Right ventricle myocardium superior (tissue), 1 donor: ENCODE data around the gene ZFP36L2. TPM values are rescaled to one million over a fixed set of nuclear protein-coding genes. Genes with fewer than 3 reads are reported as not detected.
A peak's percentile ranks its signal among the peaks of the same experiment; 100 is the strongest.

ENCODE experiments used
- ATAC-seq: fragments of 200-7000 bp; cut with Tn5 transposase; one replicate; pipeline ENCODE4 v1.9.1; 2020; ENCODE audit warnings: mild to moderate bottlenecking; ENCODE audit not compliant: poor library complexity
- DNase-seq: peaks from one replicate; pipeline ENCODE4 v3.0.0-alpha.2; 2020
- intact Hi-C: fragments of 100-400 bp; cut with DNase I; formaldehyde crosslinking; loops from one replicate; pipeline ENCODE4 v1.11.2; 2022
- total RNA-seq: library from RNA; stranded (reverse); fragmentation: NEBNext Ultra II Directional; extraction: Animal tissue kit (Norgen Biotek cat#: 25700); gene quantifications from one replicate; pipeline ENCODE4 v1.2.1, GENCODE V29; 2021
- donor health status: DM: no; HTN: yes; CAD: no; lungs with severe emphysema.

The ZFP36L2 gene
- total RNA-seq, 1 donor from 2014 or later = 45.0 TPM

DNA sequence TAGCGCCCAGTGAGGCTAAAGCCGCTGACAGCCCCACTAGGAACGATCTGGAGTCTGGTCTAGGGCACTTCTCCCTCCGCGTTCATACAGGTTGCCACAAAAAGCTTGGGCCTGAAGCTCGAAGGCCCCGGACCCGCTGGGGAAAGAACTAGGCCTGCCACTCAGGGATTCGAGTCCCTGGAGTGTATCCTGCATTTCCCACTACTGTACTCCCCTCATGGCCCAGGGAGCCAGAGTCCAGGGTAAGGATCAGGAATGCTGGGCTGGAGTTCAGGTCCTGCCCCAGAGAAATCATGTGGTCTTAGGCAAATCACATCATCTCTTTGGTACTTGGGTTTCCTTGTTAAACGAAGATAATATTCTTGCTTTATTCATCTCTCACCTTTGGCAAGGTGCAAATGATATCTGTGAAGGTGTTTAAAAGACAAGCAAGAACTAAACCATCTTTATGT, 1.4 kb upstream of the ZFP36L2 start:
- ATAC-seq = no peak
- intact Hi-C loops = loop anchor here (2.0 to 5.0 kb wide), 4 partner anchors 96 to 401 kb away; no protein-coding TSS in a partner anchor
- DNase-seq = no peak

DNA sequence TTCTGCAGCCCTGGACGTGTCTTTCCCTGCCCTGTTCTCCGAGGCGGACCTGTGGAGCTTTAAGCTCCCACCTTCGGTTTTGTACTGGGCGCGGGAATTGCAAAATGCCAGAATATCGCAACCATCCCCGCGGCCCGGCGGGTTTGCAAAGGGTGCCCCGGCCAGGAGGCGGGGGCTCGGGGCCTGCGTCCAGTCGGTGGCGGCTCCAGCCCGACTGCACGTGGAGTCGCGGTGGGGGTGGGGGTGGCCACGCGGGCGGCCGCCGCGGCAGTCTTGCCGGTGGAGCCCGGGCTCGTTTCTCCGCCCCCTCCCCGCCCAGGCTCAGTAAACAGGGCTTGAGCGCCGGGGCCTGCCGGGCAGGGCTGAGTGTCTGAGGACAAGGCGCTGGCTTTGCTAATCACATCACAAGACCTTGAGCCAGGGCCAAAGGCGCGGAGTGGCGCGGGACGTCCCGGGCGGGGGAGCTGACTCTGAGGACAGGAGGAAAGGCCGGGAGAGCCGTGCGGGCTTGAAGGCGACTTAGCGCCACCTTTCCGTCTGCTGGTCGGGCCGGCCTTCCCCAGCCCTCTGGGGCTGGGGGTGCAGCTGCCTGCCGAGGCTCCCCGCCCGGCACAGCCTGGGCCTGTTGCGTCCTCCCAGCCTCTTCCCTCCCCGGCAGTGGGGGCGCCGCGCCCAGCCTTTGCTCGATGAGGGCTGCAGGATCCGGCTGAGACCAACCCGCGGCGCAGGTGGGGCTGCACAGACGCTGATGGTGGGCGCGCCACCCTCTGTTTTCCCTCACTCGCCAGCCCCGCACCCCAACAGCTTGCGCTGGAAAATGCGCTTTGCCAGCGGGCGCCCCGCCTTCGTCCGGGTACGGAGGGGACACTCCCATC, 786 bp upstream of the ZFP36L2 start:
- intact Hi-C loops = loop anchor here (2.0 to 5.0 kb wide), 4 partner anchors 95 to 400 kb away; no protein-coding TSS in a partner anchor
- ATAC-seq (peak; percentile 77), DNase-seq (peak; percentile 97)

DNA sequence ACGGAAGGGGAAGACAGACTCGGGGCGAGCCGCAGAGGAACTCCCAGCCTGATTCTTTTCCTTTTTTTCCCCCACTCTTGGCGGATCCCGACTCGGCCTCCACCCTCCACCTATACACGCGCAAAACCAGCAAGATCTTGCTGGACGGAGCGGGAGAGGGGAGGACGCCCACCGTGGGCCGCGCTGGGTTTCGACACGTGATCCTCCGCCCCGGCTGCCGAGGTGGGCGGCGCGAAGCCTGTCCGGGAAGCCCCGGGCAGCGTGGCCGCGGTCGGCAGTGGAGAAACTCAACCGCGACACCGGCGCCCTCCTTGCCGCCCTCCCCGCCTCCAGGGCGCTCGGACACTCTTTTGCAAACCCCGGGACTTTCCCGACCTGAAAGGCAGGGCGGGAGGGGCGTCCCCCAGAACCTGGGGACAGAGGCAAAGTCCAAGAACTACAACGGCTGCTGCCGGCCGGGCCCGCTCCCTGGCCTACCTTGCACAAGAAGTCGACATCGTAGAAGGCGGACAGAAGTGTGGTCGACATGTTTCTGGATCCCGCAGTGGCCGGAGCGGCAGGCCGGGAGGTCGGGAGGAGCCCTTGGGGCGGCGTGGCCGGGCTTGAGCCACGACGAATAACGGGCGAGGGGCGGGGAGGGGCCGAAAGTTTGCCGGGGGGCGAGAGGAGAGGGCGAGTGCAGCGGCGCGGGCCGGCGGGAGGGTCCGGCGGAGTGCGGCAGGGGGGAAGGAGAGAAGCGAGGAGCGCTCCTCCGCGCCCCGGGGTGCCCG, 433 bp downstream of the ZFP36L2 start:
- ATAC-seq (peak; percentile 16), DNase-seq (peak; percentile 80)
- intact Hi-C loops = loop anchor here (2.0 to 5.0 kb wide), 4 partner anchors 94 to 399 kb away; no protein-coding TSS in a partner anchor

DNA sequence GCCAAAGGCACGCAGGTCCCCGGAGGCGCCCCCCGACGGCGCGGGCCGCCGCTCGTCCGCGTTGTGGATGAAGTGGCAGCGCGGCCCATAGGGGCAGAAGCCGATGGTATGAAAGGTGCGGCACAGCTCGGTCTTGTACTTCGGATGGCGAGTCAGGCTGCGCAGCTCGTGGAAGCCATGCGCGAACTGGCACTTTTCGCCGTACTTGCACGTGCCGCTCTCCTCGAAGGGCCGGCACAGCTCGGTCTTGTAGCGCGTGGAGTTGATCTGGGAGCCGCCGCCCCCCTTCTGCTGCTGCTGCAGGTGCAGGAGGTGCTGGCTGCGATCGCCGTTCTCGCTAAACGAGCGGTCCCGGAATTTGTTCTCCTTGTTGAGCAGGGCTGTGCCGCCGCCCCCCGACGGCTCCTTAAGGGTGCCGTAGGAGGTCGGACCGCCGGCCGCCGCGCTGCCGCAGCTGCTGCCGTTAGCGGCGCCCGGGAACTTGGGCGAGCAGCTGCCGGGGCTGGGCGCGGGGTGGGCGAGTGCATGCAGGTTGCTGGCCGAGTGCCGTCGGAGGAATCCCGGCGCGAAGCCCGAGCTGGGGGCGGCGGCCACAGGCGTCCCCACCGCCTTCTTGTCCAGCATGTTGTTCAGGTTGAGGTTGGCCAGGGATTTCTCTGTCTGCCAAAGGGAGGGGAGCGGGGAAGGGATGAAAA, 1.2 kb downstream of the ZFP36L2 start:
- DNase-seq (peak; percentile 74), ATAC-seq (no peak)
- intact Hi-C loops = loop anchor here (5.0 kb wide), 2 partner anchors 93 to 398 kb away; no protein-coding TSS in a partner anchor

DNA sequence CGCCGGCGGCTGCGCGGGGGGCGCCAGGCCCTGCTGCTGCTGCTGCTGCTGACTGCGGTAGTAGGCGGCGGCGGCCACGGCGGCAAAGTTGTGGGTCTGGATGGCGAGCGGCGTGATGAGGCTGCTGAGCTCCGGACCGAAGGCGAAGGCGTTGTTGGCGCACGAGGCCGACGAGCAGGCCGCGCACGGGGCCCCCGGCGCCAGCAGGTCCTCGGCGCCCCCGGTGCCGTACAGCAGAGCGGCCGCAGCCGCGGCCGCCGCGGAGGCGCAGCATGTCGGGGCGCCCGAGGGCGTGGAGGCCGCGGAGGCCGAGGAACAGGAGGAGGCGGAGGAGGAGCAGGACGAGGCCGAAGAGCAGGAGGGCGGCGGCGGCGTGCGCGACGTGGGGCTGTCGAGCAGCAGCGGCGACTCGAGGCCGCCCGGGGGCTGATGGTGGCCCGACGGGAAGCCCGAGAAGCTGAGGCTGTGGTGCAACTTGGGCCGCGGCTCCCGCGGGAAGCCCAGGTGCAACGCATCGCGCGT, 1.8 kb downstream of the ZFP36L2 start:
- intact Hi-C loops = loop anchor here (5.0 kb wide), 2 partner anchors 92 to 397 kb away; no protein-coding TSS in a partner anchor
- DNase-seq (peak; percentile 67), ATAC-seq (no peak)

DNA sequence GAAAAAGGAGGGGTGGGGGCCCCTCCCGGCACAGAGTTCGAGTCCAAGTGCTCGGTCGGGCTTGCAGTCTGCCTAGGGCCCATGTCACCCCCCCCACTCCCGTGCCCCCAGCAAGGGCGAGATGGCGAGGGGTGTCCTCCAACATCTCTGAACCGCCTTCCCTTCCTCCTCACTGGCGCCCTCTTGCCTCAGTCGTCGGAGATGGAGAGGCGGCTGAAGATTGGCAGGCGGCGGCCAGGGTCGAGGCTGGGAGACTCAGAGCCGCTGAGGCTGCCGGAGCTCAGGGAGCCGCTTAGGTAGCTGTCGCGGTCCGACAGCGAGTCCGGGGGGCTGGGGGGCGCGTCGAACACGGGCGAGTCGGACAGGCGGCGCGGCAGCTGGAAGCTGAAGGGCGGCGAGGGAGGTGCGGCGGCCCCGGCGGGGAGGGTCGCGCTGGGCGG, 2.3 kb downstream of the ZFP36L2 start:
- ATAC-seq = no peak
- peak; percentile 85 for DNase-seq
- intact Hi-C loops = no loop called here

DNA sequence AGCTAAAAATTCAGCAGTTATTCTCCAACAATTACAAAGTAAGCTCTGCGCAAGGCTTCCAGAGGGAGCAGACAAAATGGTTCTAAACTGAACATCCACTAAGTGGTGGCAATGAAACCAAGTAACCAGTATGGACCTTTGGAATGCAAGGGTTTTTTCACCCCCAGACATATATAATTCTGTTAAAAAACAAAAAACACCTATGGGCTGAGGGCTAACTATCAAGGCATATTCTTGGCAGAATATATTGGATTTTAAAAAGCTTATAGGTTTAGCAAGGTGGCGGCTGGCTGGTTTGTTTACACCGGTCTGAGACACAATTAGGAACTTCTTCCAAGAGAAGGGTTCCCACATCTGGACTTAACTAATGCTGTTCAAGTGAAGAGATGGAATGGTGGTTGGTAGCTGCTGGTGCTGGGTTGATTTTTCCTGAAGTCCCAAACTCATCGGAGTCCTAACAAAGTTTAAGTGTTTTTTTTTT, 2.8 kb downstream of the ZFP36L2 start:
- intact Hi-C loops = no loop called here
- no peak for ATAC-seq
- DNase-seq = no peak

DNA sequence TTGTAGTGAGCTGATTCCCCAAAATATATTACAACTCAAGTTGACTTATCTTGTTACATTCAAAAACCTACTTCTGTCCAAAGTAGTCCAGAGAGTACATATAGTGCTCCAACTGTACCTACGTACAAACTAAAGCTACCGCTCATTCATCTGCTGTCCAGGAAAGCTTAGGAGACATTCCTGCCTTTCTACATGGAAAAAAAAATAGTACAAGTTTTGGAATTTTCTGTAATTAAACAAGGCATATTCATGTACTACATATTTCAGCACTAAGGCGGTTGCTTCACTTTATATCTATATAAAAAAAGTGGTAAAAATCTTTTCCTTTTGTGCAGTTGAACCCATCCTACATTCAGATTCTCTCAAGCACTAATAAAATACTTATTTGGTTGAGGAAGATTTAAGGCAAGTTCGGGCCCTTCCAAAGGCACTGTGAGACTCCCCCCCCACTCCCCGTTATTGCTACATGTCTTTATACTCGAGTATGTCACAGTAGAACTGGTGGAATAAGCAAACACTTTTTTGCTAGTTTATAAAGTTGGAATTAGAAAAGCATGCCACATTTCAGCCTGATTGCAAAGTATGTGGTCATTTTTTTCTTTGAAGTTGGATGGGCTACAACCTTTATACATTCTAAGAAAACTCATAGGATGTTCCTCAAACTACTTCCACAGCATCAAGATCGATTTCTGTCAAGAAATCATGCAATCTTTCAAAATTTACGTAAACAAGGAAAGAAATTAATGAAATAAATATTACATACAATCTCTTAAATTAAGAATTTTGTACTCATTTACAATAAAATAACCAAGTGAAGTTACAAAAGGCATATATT, 3.7 kb downstream of the ZFP36L2 start:
- DNase-seq (no peak), ATAC-seq (no peak)
- intact Hi-C loops = no loop called here

DNA sequence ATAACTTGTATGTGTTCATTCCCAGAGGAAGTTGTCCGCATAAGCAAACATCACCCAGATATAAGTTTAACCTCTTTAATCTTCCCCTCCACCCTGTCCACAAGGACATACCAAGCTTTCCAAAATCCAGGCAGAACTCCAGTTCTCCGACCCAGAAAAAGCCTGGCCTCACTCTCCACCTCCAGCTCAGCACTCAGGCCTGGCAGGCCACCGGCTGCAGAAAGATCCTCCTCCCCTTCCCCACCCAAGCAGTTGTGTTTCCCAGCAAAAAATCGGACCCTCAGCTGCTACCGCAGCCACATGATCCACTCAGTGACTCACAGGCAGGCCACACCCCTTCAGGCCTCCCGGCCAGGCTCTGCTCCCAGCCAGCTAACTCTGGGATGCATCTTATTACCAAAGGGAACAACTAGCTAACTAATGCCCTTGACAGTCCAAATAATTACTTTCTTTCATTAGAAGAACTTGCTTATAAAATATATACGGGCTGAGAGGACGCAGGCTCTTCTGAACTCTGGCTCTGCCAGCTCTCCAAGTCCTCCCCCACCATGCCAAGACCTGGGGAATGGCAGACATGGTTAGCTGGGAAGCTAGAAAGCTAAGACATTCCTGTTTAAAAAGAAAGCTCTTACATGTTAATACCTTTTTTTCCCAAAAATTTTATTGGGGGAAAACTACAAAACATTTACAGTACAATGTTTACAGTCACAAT, 4.5 kb downstream of the ZFP36L2 start:
- peak; percentile 93 for DNase-seq
- intact Hi-C loops = no loop called here
- ATAC-seq = peak; percentile 16

DNA sequence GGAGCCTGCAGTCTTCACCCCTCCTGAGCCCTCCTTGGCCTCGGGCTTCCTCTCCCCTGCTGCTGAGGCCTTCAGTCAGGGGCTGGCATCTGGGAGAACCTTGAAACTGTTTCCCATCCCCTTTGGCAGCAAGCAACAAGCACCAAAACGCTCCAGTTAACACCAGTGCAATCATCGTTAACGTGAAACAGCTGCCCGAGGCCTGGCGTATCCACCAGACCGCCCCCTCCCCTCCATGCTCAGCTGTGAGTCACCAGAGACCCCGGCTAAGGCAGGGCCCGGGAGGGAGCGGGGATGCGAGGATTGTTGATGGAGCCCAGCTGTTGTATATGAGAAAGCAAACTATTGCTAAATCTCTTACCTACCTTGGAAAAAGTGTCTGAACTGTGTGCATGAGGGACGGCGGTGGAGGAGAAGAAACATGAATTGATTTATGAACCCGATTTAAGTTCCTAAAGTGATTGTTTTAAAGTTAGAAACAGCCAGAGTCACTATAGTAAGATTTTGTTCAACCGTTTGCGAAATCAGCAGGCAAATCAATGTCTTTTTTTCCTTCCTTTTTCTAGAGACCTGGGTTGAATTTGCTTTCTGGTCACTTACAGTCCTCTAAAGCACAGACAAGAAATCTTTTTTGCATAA, 5.2 kb downstream of the ZFP36L2 start:
- intact Hi-C loops = no loop called here
- peak; percentile 5 for ATAC-seq
- DNase-seq = peak; percentile 83

DNA sequence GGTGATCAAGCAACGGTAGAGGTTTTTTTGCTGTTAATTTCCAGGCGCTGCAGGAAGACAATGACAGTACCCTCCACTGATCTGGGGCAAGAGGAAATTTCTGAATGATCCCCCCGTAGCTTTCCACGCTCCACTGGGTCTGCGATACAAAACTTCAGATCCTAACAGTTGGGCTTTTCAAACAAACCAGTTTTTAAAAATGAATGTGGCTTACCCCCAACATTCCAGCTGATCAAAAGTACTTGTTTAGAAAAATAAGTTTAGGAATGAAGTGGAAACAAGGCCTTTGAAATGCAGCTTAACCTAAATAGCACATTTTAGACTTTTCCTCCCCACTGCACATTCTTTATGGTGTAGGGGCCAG, 5.7 kb downstream of the ZFP36L2 start:
- ATAC-seq = no peak
- intact Hi-C loops = no loop called here
- no peak for DNase-seq

DNA sequence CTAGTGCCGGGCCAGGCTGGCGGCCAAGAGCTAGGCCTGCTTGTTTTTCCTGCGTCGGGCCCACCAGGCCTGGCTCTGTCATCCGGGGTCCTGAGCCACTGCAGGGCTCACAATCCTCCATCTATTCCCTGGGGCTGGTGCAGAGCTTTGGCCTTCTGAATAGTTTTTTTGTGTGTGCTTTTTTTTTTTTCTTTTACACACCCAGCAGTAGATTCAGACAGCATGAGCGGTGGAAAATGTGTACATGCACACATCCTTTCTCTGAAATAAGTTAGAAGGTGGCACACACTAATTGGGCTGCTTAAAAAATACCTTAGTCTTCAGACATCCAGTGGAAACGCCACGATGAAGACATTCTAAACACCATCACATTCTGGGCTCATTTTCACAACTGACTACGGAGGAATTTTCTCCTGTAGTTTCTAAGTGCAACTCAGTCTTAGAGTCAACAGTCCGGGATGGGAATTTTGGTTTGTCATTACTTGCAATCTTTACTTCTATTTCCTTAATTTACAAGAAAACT, 6.1 kb downstream of the ZFP36L2 start:
- ATAC-seq (no peak), DNase-seq (no peak)
- intact Hi-C loops = no loop called here

DNA sequence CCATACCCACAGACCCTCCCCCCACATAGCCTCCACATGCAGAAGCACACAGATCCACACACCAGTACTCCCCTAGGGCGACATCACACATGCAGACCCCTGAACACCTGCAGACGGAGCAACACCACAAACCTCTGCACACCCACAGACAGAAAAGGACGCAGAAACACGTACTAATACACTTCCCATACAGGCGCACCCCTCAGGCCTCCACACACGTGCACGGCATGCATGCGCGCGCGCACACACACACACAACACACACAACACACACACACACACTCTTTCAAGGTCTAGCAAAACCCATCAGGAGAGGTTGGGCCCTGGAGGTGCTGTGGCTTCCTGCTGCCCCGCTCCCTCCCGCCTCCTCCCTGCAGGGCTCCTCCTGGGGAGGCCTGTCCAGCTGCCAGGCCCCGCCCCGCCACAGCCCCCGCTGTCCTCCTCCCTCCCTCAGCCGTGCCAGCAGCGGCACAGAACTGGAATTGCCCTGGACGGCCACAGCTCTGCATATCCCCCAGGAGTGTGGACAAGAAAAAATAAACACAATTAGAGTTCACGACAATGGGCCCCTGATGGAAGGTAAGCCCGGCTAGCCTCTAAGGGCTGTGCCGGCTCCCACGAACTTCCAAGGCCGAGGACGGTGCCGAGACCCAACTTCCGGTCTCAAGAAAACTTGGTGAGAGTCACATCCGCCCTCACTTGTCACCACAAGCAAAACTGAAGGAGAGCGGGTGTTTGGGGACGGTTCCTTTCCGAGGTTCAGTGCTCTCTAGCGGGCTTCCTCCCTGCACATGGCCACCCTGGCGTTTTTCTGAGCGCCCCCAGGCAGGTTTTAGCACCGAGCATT, 6.8 kb downstream of the ZFP36L2 start:
- DNase-seq (peak; percentile 94), ATAC-seq (peak; percentile 79)
- intact Hi-C loops = no loop called here

DNA sequence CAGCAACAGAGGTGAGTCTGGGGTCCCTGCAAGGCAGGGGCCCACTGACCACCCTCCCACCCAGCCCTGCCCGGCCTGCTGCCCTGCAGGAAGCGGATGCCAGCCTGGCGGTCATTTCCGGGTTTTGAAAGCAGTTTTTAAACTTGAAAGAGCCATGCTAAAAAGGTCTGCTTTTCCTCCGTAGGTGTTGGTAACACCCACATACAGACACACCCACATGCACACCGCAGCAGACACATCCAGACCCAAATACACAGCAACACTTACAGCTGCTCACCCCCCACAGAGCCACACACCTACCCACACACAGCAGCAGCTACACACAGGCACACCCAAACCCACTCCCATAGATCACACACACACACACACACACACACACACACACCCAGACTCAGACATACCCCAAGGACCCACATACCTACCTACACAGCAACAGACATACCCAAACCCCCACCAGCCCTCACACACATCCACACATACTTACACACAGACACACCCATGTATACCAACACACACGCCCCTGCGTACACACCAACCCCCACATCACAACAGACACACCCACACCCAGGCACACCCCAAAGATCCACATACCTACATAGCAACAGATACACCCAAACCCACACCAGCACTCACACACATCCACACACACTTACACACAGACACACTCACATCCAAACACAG, 7.6 kb downstream of the ZFP36L2 start:
- DNase-seq (peak; percentile 77), ATAC-seq (peak; percentile 10)
- intact Hi-C loops = no loop called here

DNA sequence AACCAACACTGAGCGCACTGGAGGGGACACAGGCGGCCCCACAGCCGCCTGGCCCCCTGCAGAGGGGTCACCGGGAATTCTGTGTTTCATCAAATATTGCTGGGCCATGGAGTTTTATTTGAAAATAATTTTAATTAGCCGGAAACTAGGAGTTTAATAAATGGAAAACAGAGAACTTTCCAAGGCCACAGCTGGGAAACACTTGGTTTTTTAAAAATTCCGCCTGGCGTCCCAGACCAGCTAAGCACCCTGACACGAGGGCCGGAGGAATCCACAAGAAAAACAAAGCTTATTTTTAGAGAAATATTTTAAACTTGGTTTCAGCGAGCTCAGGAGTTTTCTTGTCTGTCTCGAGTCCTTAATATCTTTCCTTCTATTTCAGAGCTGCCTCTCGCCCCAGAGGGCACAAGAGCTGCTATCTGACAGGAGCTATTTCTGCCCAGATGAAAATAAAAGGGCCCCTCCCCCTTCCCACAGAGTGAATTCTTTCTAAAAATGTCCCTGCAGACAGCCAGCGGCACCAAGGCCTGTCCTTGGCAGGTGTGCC, 8.2 kb downstream of the ZFP36L2 start:
- no peak for DNase-seq
- peak; percentile 28 for ATAC-seq
- intact Hi-C loops = no loop called here
